Measurements from ENCODE around the gene CCDC154.
"Not testable (repeated sequence)": the region's sequence is repeated elsewhere in the genome, so short reads cannot be mapped to it uniquely, and the experiment has no call there.

Gene CCDC154

DNA sequence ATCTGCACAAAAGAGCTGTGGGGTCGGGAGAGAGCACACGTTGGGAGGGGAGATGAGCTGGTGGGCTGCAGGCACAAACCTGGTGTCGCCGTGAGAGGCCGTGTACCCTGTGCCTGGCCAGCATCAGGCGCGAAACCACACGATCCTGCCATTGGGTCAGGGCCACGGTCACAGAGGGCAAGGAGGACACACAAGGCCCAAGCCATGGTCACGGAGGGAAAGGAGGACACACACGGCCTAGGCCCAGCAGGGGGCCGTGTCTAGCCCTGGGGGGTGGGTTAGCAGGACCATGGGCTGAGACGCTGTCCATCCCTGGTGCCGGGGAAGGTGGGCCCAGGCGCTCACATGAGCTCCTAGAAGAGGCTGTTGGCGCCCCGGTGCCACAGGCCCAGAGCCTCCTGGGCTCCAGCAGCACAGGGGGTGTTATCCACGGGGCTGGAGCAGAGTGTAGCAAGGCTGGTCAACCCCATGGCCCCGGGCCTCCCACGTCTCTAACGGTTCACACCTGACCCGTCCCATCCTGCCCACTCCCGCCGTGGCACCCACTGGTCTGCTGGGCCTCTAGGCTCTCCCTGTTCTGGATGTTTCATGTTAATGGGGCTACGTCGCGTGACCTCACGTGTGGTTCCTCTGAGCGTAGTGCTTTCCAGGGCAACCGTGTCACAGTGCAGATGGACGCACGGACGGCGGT is 7.5 kb upstream of the CCDC154 start:
- no peak for DNase-seq

DNA sequence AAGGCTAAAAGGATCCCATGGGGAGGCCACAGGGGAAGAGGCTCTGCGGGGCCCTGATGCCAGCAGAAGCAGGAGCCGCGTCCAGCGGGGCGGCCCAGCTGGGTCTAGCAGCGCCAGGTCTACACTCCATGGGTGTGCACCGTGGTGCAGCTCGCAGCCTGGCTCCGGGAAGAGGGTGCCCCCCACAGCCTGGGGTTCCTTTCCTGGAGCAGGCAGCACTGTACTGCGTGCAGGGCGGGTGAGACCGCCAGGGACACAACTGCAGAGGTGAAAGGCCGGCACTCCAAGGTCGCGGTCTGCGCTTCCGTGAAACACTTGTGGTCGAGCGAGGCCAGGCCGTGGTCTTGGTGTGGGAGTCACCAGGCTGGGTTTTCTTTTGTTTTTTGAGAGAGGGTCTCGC is 6.5 kb upstream of the CCDC154 start:
- DNase-seq, result no peak

DNA sequence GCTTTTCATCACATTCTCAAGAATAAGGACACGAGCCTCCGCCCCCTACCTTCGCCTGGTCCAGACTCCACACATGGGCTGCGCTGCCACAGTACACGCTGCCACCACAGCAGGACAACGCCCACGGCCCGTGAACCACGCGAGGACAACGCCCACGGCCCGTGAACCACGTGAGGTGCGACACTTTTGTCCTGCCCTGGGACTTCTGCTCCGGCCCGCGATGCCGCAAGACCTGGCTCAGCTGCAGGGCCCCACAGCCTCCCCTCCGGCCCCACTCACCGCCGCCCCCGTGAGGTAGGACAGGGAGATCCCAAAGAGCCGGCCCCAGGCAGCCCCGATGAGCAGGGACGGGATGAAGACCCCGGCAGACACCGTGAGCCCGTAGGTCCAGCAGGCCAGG is 5.9 kb upstream of the CCDC154 start:
- no peak for DNase-seq

DNA sequence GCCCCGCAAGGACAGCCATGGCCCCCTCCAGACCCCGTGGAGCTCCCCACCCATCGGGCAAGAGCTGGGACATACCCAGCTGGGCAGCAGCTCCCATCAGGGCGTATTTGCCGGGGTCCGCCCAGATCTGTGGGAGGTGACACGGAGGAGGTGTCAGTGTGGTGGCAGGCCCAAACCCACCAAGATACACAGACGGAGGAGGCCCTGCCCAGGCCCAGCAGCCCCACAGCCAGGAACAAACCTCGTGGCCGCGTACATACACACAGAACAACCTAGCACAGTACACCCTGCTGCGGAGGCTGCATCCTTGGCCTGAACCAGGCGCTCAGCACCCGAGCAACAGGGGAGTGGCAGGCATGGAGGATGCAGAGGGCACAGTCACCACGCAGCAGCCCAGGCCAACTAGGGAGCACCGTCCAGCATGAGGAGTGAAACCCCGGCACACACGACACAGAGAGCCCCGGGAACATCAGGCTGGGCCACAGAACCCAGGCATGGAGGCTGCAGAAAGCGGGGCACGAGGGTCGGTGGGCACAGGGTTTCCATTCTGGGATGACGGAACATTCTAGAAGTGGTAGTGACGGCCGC is 4.9 kb upstream of the CCDC154 start:
- no peak for DNase-seq

DNA sequence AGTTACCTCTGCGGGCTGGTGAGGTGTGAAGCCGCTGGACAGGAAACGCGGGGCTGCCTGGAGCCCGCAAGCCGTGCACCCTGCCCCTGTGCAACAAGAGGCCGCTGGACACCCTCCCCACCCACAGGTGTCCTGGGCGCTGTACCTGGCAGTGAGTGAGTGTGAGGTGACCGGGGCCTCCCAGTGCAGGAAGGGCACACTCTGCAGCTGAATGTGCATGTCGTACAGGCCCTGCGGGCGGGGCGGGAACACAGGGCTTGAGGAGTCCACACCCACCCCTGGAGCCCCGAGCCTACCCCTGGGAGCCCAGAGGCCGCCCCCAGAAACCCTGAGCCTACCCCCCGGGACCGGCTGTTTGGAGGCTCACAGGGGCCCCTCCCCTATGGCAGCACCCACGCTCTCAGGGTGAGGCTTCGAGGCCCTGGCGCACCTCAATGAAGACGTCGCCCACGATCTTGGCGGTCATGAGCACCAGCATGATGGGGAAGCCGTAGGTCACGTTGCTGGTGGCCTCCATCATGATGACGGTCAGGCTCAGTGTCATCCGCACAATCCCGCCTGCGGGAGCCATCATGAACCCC is 4.3 kb upstream of the CCDC154 start:
- no peak for DNase-seq

DNA sequence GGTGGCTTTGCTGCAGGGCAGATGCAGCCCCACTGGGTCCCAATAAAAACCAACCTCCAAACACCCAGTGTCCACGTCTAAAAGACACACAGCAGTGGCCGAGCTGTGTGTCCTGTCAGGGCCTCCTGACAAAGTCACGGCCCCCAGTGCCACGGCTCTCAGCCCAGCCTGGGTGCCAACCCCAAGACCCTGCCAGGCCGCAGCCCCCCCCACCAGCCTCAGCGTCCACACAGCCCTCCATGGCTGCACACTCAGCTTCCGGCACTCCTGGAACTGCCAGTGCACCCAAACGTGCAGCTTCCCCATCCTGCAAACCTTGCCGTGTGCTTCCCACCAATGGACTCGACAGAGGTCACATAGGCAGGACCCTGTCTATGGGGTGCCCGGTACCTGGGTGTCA is 3.6 kb upstream of the CCDC154 start:
- no peak for DNase-seq

DNA sequence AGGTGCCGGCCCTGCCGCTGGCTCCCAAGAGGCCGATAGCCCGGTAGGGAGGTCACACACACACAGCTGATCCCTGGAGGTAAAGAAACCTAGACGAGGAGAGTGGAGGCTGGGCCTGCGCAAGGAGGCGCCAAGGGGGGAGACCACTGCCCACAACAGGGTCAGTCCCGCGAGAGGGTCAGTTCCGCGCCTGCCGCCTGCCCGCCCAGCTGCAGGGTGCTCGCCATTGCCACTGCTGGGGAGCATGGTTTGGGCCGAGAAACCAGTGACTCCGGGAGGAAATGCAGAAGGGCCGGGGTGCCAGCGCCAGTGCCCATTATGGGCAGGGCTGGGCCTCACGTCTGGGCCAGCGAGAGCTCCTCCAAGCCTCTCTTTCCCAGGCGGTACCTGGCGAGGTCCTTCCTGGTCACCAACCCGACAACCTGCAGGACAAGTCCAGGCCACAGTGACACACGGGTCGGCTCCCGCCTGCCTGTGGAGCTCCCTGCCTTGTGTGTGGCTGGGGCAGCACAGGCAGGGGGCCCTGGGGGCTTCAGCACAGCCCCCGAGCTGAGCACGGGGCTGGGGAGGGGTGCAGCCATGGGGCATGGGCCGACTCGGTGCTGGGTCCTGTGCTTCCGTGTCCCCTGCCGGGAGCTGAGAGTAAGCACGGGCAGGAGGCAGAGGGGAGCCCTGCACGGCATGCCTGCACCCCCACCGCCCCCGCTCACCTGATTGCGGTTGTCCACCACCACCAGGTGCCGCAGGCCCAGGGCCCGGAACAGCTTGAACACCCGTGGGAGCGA is 2.1 kb upstream of the CCDC154 start:
- no peak for DNase-seq

DNA sequence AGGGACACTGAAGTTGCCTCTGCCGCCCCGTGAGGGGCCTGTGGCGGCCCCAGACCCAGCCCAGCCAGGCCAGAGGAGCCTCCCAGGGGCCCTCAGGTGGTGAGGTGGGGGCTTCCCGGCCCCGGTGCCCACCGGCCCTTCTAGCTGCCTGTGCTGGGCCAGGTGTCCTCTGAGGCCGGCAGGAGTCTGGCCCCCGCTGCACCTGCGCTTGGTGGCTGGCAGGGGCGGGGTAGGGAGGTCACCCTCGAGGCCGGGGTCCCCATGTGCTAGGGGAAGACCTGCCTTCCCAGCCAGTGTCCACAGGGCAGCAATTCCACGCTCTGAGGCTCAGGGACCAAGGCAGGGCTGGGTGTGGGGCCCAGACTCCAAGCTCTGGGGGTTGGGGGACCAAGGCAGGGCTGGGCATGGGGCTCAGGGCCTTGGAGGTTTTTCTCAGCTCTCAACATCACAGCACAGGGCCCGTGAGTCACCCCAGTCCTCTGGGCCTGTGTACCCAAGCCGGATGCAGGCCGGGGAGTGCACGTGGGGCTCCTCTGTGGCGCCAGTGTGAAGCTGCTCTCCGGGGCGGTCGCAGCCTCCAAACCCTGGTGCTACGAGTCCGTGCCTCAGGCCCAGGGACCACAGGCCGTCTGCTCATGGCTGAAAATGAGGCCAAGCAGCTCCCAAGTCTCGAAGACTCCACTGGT is 1.3 kb upstream of the CCDC154 start:
- no peak for DNase-seq

DNA sequence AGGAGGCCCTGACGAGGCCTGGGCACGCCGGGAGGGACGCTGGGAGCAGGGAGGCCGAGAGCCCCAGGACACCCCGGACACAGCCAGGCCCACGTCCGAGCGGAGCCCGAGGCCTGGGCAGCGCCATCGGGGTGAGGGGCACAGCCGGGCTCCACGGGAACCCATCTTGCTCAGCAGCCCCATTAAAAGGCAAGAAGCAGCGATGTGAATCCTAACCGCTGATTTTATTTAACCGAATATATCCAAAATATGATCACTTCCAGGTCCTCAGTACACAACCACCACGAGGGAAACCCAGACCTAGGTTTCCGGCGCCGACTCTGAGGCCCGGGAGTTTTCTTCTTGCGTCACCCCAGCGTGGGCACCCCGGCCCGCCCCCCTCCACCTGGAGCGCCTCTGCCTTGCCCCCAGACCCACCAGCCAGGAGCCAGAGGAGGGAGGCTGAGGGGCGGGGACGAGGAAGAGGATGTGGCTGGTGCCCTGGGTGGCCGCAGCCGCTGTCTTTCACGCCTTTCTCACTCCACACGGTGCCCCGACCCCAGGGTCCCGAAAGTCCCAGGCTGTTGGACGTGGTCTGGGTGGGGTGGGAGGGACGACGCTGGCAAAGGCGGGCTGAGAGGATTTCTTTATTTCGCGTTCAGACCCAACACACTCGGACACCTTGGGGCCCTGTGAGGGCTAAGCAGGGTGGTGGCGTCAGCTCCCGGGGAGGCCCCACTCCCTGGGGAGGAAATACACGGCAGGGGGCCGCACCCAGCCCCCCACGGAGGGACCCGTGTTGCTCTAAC is 568 bp upstream of the CCDC154 start:
- no peak for DNase-seq

DNA sequence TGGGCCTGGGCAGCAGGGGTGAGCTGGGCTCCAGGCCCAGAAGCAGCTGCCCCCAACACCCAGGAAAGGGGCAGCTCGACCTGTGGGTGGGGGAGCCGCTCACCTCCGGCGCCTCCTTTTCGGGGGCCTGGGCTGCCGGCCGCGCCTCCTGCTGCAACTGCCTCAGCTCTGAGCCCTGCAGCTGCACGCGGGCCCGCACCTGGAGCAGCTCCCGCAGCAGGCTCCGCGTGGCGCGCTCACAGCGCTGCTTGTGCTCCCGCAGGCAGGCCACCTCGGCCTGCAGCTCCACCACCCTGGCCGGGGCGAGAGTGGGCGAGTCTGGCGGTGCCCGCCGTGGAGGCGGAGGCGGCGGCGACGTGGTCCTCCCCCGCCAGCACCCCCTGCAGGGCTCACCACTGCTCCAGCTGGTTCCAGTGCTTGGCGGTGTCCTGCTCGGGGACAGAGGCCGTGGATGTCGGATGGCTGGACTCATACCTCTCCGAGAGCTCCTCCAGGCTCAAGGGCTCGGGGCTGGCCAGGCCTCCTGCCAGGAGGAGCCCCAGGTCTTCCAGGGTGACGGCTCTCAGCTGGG is 868 bp downstream of the CCDC154 start:
- no peak for DNase-seq

DNA sequence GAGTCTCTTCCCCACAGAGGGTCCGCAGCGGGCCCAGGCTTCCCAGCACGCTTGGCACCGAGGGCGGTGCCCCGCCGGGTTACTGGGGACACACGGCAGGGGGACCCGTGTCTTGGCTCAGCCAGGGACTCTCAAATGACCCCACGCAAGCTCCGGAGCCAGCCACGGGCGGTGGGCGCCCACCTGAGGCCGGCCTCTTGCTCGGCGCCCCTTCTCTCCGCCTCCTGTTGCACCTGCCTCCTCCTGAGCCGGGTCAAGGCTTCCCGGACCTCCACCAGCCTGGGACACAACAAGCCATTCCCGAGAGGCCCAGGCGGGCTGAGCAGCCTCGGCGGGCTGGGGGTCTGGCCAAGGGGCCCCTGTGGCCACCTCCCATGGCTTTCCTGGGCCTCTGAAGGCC is 1.7 kb downstream of the CCDC154 start:
- no peak for DNase-seq

DNA sequence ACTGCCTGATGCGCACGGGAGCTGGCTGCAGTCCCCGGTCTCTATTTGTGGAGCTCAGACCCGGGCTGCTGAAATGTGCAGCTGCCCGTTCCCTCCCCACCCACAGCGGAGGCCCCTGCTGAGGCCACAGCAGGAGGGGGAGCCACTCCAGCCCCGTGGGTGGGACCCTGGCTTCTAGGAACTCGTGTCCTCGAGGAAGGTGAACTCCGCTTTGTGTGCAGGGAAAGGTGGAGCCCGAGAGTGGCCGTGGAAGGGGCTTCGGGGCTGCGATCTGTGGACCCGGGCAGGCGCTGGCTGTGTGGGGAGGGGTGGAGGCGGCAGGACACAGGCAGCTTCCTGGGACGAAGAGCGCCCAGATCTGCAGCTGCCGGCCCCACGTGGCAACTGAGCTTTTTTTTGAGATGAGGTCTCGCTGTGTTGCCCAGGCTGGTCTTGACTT is 2.9 kb downstream of the CCDC154 start:
- no peak for DNase-seq

DNA sequence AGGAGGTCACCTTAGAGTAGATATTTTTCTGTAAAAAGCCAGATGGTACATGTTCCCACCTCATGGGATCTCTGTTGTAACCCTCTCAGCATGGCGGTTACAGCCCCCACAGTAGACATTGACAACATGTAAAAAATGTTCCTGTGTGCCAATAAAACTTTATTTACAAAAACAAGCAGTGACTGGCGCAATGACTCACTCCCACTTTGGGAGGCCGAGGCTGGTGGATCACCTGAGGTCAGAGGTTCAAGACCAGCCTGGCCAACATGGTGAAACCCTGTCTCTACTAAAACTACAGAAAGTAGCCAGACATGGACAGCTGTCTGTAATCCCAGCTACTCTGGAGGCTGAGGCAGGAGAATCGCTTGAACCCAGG is 4.7 kb downstream of the CCDC154 start:
- DNase-seq, result not testable (repeated sequence)

DNA sequence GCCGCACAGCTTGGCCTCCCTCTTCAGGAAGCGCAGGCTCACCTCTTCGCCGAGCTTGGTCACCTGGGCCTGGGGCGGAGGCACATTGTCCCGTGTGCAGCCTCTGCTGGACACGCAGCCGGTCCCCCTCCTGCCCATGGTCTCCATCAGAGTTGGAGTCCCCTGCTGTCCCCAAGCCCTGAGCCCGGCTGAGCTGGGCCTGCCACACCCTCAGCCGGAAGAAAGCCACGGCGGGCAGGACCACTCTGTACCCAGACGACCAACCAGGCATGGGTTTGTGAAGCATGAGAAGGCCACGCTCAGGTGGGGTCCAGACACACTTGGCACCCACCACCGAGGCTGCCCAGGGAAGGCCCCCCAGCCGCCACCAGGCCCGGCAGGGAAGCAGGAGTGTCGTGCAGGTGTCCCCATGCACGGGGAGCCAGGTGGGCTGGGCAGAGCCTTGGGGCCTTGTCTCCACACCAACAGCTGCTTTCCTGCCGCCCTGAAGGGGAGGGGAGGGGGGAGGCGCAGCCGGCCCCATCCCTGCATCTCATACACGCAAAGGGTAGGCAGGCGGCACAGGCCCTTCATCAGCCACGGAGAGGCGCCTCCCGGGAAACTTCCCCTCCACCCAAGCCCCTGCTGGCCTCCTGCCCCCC is 5.2 kb downstream of the CCDC154 start:
- no peak for DNase-seq

DNA sequence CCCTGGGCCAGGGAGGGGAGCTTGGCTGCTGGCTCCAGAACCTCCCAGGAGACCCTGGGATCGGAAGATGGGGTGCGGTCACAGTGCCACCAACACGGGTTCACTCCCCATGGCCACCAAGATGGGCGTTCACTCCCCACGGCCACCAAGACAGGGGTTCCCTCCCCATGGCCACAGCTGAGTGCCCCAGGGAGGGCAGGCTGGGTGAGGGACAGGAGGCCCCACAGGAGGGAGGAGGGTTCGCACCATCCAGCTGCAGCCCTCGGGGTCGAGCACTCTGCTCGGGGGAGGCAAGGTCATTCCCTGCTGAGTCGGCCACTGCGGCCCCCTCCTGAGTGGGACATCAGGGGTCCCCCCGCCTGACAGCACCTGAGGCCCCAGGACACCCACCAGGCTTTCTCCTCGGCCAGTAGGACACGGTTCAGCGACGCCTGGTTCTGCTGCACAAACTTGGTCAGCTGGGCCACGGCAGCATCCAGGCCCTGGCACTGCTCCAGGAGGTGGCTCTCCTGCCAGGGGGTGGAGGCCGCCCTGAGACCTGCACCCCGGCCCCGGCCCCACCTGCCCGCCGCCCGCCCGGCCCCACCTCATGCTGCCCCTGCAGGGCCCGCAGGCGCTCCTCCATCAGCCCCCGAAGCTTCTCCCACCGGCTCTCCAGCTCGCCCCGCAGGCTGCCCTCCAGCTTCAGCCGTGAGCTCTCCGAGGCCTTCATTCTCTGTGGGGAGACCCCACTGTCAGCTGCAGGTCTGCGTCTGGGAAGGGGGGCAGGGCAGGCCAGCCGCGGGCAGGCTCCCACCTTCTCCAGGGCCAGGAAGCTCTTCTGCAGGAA is 5.9 kb downstream of the CCDC154 start:
- DNase-seq, result no peak

DNA sequence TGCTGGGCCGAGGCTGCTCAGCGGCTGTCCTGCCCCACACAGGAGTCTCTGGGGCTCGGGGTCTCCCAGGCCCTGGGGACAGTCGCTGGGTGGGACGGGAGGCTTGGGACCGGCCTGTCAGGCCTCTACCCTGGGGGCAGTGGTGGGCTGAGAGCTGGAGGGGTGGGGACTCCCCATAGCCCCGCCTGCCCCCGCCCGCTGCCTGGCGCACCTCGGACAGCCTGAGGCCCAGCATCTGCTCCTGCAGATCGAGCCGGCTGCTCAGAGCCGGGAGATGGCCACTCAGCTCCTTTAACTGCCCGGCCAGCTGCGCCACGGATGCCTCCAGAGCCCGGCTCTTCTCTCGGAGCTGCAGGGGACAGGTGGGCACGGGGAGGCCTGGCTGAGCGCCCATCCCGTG is 6.8 kb downstream of the CCDC154 start:
- DNase-seq, result no peak

DNA sequence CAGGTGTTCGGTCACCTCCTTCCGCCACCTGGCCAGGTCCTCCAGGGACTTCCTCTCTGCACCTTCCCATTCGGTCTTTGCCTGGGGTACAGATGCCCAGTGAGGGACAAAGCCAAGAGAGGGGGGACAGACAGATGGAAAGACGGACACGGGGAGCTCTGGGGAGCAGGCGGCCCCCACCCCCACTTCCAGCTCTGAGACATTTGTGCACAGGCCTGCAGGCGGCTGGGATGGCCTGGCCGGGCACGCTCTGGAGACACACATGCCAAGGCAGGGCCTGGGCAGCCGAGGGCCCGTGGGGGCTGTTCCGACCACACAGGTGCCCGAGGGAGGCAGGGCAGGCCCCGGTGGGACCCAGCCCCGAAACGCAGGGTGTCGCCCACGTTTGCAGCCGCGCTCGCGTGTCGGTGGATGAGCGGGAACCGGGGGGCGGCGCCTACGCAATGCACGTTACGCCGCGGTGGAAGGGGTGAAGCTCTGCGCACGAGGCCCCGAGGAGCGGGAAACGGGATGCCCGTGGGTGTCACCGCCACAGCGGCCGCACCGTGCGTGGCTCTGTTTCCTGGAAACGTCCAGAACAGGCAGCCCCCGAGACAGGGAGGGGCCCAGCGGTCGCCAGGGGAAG is 7.5 kb downstream of the CCDC154 start:
- DNase-seq, result no peak

DNA sequence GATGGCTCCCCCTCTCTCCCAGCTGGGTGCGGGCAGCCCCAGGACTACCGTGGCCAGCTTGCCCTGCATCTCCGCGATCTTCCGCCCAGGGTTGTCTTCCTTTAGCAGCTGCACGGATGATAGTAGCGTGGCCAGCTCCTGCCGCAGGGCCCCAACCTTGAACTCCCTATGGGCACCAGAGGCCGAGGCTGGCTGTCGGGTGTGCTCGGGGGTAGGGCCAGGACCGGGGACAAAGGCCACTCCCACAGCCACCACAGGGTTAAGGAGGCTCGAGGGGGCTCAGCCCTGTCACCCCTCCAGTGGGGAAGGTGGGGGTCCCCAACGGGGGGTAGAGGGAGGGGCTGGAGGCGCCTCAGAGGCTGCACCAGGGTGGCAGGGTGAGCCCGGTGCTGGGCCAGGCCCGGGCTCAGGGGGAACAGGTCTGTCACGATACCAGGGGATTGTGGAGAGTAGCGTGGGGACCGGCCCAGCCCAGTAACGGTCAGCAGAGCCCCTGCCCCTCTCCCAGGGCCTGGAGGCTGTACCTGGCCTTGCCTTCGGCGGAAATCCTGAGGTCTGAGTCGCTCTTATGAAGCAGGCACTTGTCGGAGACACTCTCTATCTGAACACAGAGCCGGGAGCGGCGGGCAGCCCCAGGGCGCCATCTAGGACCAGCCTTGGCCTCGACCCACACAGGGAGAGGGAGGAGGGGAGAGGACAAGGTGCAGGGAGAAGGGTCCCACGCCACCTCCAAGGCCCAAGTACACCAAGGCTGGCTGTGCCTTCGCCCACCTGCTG is 8.2 kb downstream of the CCDC154 start:
- DNase-seq, result no peak

All from NCI-H2081 treated with DMSO at 0.1 percent for 48 hours (cell line).